ENCODE data around the gene TBX15.

DNA sequence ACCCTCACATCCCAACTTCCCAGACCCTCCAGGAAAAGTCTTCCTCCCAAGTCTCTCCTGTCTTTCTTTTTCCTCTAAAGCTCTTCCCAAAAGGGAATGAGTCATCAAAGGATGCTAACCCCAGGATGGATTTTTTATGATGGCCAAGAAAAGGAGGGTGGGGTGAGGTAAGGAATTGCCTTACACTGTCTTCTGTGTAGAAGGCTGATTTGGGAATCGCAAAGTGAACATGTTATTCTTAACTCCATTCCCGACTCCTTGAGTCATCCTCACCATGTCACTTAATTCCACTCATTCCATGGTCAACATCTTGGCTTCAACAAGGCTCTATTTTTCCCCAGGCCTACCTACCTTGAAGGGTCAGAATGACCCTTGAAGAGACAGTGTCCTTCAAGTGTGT lies 44.0 kb downstream of the TBX15 start:
- TF ChIP-seq, protein P1, sequence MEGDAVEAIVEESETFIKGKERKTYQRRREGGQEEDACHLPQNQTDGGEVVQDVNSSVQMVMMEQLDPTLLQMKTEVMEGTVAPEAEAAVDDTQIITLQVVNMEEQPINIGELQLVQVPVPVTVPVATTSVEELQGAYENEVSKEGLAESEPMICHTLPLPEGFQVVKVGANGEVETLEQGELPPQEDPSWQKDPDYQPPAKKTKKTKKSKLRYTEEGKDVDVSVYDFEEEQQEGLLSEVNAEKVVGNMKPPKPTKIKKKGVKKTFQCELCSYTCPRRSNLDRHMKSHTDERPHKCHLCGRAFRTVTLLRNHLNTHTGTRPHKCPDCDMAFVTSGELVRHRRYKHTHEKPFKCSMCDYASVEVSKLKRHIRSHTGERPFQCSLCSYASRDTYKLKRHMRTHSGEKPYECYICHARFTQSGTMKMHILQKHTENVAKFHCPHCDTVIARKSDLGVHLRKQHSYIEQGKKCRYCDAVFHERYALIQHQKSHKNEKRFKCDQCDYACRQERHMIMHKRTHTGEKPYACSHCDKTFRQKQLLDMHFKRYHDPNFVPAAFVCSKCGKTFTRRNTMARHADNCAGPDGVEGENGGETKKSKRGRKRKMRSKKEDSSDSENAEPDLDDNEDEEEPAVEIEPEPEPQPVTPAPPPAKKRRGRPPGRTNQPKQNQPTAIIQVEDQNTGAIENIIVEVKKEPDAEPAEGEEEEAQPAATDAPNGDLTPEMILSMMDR (conservative IDR thresholded peaks at IDR 0.05; ENCODE audit: low read depth, low read length): no peak
- no peak for TF ChIP-seq EZH2 (IDR thresholded peaks at IDR 0.05; ENCODE audit: borderline replicate concordance, low read depth, low read length, poor library complexity, severe bottlenecking)

Measured in A673 (cell line).